ENCODE data around the gene NFKBIB. TPM values are rescaled to one million over a fixed set of nuclear protein-coding genes. Genes with fewer than 3 reads are reported as not detected.

Gene NFKBIB
- total RNA-seq, 1 experiment from 2014 or later: 42.5 TPM

DNA sequence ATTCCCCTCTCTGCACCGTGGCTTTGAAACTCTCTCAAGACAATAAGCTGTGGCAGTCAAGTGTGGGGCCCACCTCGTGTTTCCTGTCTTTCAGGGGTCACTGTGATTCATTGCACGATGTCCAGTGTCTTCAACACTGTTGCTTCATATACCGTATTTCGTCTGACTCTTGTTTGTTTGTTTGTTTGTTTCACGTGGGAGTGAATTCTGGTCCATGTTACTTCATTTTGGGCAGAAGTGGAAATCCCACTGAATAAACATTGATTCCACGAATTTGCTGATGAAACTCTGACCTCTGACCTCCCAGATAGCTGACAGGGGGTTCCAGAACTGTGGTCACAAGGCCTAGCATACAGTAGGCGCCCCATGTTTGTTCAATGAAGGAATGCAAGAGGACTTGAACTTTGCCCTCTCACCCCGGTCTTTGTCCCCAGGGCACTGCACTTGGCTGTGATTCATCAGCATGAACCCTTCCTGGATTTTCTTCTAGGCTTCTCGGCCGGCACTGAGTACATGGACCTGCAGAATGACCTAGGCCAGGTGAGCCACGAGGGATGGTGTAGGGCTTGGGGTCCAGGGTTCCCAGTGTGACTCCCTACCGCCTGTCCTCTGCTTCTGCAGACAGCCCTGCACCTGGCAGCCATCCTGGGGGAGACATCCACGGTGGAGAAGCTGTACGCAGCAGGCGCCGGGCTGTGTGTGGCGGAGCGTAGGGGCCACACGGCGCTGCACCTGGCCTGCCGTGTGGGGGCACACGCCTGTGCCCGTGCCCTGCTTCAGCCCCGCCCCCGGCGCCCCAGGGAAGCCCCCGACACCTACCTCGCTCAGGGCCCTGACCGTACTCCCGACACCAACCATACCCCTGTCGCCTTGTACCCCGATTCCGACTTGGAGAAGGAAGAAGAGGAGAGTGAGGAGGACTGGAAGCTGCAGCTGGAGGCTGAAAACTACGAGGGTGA lies 5.1 kb downstream of the NFKBIB start:
- DNase-seq (ENCODE audit: low read depth): no peak

DNA sequence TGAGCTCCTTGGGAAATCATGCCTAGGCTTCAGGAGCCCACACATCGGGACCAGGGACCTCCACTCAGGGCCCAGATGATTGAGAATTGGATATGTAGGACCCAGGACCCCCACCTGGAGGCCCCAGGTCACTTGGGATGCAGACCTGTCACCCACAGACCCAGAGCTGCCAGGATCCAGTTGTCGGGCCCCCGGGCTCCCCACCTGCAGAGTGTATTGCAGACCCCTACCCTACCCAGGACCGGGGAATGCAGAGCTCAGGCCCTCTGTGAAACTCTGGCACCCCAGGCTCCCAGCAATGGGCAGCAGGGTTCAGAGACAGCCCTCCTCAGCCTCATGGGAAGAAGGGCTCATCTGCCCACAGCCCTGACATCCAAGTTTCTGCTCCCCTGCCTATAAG lies 5.9 kb downstream of the NFKBIB start:
- DNase-seq (ENCODE audit: low read depth): no peak

DNA sequence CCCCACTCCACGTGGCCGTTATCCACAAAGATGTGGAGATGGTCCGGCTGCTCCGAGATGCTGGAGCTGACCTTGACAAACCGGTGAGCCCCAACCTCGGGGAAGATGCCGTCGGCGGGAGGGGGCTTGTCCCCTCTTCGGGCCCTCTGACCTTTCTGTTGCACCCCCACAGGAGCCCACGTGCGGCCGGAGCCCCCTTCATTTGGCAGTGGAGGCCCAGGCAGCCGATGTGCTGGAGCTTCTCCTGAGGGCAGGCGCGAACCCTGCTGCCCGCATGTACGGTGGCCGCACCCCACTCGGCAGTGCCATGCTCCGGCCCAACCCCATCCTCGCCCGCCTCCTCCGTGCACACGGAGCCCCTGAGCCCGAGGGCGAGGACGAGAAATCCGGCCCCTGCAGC lies 7.5 kb downstream of the NFKBIB start:
- no peak for DNase-seq (ENCODE audit: low read depth)

GRCh38 chr19:38907670-38908069 lies 7.9 kb downstream of the NFKBIB start:
- no peak for DNase-seq (ENCODE audit: low read depth)

DNA sequence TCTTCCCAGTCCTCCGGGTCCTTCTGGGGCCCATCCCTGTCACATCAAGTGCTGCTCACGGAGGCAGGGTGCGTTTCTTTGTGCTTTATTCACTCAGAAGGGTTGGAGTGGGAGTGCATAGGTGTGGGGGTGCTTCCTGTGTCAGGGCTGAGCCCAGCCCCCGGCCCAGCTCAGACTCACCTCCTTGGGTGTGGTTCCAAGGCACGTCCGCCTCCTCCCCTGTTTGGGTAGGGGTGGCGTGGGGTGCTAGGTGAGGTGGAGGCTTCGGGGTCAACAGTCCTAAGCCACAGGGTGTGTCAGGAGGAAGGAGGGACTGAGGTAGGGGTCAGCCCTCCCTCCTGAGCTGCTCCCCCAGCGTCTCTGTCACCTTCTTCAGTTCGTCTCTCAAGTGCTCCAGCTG lies 9.1 kb downstream of the NFKBIB start:
- no peak for DNase-seq (ENCODE audit: low read depth)

- no peak for DNase-seq (ENCODE audit: low read depth)
Measured at GRCh38 chr19:38910488-38910887, 10.7 kb downstream of the NFKBIB start.

DNA sequence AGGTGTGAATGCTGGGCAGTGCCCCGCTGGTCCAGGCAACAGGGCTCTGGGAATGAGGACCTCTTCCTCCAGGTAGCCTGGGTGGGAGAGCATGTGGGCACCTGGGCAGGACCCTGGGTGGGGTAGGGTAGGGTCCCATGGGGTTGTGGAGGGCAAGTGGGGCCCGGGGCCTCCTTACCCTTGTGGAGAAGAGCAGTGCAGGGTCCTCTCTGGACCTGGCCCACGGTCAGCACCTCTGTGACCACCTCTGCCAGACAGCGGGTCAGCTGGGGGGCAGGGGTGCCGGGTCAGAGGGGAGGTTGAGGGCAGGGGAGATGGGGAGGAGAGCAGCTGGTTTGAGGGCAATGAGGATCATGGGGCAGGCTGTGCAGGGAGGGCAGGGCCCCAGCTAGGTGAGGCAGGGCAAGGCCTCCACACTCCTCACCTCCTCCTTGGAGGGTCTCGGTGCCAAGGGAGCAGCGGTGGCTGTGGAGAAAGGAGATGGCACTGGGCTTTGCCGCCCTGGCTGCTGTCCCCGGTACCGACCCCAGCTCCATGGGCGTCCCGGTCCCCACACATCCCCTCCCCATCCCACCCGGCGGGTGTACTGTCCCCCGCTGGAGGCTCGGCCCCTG lies 11.7 kb downstream of the NFKBIB start:
- no peak for DNase-seq (ENCODE audit: low read depth)

DNA sequence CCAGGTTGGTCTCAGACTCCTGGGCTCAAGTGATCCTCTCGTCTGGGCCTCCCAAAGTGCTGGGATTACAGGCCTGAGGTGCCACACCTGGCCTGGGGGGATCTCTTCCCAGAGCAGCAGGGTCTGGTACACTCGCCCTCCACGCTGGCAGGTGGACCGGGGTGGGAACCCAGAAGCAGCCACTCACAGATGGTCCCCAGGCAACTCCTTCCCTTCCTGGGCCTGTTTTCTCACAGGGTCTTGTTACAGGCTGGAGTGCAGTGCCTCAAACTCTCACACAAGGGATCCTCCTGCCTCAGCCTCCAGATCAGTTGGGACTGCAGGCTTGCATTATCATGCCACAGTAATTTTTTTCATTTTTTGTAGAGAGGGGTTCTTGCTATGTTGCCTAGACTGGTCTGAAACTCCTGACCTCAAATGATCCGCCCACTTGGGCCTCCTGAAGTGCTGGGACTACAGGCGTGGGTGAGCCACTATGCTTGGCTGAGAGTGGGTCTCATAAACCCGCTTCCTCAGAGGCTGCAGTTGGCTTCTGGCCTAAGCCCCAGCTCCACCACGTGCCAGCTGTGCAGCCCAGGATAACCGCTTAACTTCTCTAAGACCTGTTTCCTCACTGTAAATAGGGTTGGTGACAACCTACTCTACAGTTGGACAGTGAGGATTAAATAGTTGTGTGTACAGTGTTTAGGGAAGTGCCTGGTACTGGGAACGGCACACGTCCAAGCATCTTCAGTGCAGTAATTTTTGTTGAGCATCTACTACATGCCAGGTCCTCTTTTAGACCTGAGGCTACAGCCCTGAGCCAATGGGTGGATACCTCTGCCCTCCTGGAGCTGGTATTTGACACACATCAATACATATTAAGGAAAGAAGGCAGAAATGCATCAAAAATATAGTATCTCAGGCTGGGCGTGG lies 13.1 kb downstream of the NFKBIB start:
- DNase-seq (ENCODE audit: low read depth): no peak

DNA sequence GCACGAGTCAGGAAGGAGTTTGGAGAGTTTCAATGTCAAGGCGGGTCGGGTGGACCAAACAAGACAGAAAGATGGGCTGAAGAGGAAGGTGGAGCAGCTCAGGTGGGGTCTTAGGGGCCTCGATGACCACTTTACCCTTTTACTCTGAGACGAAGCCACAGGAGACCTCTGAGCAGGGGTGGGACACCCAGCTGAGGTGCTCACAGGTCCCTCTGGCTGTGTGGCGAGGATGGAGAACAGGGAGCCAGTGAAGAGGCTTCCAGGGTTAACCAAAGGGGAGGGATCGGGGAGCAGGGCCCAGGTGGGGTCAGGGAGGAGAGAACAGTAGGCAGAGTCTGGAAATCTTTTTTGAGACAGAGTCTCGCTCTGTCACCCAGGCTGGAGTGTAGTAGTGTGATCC lies 14.2 kb downstream of the NFKBIB start:
- DNase-seq (ENCODE audit: low read depth): no peak

DNA sequence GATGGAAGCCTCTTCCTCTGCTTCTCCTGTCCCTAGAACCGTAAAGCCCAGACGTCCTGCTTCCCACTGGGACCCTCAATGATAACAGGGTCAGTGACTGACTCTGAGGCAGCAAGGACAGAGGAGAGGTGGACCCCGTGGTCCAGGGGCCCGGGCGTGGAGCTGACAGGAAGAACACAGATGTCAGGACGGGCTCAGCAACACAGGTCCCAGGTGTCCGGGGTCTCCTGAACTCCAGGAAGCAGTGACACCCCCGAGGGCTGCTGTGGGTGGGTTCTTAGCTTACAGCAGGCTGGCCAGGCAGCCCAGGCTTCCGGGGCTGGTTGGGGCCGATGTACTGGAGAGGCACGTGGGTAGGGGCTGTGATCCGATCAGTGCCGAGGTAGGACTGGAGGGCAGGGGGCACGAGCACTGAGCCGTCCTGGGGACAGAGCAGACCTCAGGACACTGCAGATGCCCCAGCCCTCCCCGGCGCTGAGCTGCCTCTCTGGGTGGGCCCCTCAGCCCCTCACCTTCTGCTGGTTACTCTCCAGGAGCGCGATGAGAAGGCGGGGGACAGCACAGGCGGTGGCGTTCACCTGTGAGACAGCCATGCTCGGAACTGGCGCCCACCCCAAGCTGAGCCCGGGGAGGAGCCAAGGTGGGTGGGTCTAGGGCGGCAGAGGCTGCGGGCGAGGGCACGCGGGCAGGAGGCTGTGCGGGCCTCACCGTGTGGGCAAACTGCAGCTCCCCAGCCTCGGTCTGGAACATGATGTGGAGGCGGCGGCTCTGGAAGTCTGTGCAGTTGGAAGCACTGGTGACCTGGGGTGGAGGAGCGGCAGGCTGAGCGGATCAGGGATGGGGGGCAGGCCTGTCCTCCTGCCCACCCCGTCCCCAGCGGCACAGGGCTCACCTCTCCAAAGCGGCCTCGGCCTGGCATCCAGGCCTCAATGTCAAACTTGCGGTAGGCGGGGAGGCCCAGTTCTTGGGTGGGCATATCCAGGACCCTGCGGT lies 15.9 kb downstream of the NFKBIB start:
- DNase-seq (ENCODE audit: low read depth): no peak

GRCh38 chr19:38917516-38917915 lies 17.7 kb downstream of the NFKBIB start:
- no peak for DNase-seq (ENCODE audit: low read depth)

DNA sequence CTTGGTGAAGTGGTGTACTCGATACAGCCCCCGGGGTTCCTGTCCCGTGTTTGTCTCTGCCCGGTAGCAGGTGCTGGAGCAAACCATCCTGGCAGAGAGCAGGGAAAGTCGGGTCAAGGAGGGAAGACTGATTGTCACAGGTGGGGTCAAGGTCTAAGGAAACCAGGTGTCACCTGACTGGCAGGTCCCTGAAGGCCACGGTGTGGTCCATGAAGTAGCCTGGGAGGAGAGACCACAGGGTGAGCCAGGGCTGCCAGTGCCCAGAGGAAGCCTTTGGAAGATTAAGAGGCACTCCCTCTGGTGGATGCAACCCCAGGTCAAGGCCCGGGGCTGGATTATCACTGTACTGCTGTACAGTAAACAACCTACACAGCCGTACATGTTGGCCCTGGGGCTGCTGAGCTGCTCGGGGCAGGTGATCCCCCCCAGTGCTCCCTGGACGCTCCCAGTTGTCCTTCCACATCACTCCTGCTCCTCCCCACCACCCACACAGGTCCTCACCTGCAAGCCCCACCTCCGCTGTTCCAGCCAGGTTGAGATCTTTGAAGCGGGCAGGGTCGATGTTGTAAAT lies 18.2 kb downstream of the NFKBIB start:
- no peak for DNase-seq (ENCODE audit: low read depth)

GRCh38 chr19:38918526-38918925 lies 18.8 kb downstream of the NFKBIB start:
- no peak for DNase-seq (ENCODE audit: low read depth)

GRCh38 chr19:38919837-38920601 lies 20.2 kb downstream of the NFKBIB start:
- no peak for DNase-seq (ENCODE audit: low read depth)

DNA sequence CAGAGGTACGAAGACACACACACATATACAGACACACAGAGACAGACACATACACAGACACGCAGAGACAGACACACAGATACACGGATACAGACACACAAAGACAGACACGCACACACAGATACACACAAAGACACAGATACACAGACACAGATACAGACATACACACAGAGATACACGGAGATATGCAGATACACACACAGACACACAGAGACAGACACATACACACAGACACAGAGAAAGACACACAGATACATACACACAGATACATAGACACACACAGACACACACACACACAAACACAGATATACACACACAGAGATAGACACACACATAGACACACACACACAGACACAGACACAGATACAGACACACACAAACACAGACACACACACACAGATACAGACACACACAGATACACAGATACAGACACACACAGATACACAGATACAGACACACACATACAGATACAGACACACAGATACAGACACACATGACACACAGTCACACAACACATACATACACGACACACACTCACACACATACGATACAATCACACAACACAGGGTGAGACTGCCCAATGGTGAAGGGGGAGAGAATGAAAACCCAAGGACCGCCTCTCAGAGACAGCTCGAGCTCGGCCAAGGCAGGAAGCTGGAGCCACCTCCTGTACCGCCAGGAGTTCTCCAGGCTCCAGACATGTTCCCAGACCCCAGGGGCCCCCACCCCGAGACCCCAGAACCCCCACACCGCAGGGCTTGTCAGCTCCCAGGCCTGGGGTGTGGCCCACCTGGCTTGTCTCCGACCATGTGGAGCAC lies 21.0 kb downstream of the NFKBIB start:
- no peak for DNase-seq (ENCODE audit: low read depth)

- no peak for DNase-seq (ENCODE audit: low read depth)
Measured at GRCh38 chr19:38921420-38922274, 21.9 kb downstream of the NFKBIB start.

- no peak for DNase-seq (ENCODE audit: low read depth)
Measured at GRCh38 chr19:38922482-38922881, 22.7 kb downstream of the NFKBIB start.

- no peak for DNase-seq (ENCODE audit: low read depth)
Measured at GRCh38 chr19:38924388-38924787, 24.6 kb downstream of the NFKBIB start.
